Activated CD4-positive, alpha-beta T cell treated with anti-CD3 and anti-CD28 coated beads, Interleukin-2, amount 10 ng/mL, durations not matched to agents 7 days and 5 days (primary cell): ENCODE measurements around the gene SRXN1. TPM values are rescaled to one million over a fixed set of nuclear protein-coding genes. Genes with fewer than 3 reads are reported as not detected.

Experiments
- CTCF ChIA-PET: fragments of 350-600 bp; sonication (Branson Sonifier 250); formaldehyde crosslinking; loops from one replicate; lab custom pipeline; 2021; ENCODE audit warnings: antibody characterized with exemption; lab: Charles Lee
- POLR2A ChIA-PET: fragments of 350-600 bp; sonication (Branson Sonifier 250); formaldehyde crosslinking; loops from one replicate; lab custom pipeline; 2021; ENCODE audit warnings: antibody characterized with exemption; lab: Charles Lee
- DNase-seq: peaks from one replicate; pipeline ENCODE4 v3.0.0-alpha.2; 2020
- H3K27ac Mint-ChIP-seq: one replicate; pipeline ENCODE4 v1.8.0; 2021; ENCODE audit warnings: mild to moderate bottlenecking, moderate library complexity, mixed read lengths
- H3K27me3 Mint-ChIP-seq: one replicate; pipeline ENCODE4 v1.8.0; 2021; ENCODE audit warnings: mixed read lengths
- H3K36me3 Mint-ChIP-seq: one replicate; pipeline ENCODE4 v1.8.0; 2021; ENCODE audit warnings: low read depth, mixed read lengths
- H3K4me1 Mint-ChIP-seq: one replicate; pipeline ENCODE4 v1.8.0; 2021; ENCODE audit warnings: mixed read lengths
- H3K4me3 Mint-ChIP-seq: one replicate; pipeline ENCODE4 v1.8.0; 2021; ENCODE audit warnings: mild to moderate bottlenecking, moderate library complexity, mixed read lengths
- H3K9me3 Mint-ChIP-seq: one replicate; pipeline ENCODE4 v1.8.0; 2021; ENCODE audit warnings: mixed read lengths
- total RNA-seq, 2 experiments: library from RNA; stranded (reverse); gene quantifications; one replicate each; pipeline ENCODE4 v1.2.3, GENCODE V29; 2021

SRXN1 gene
- total RNA-seq, 2 experiments from 2014 or later = 11.5 to 12.9 TPM

DNA sequence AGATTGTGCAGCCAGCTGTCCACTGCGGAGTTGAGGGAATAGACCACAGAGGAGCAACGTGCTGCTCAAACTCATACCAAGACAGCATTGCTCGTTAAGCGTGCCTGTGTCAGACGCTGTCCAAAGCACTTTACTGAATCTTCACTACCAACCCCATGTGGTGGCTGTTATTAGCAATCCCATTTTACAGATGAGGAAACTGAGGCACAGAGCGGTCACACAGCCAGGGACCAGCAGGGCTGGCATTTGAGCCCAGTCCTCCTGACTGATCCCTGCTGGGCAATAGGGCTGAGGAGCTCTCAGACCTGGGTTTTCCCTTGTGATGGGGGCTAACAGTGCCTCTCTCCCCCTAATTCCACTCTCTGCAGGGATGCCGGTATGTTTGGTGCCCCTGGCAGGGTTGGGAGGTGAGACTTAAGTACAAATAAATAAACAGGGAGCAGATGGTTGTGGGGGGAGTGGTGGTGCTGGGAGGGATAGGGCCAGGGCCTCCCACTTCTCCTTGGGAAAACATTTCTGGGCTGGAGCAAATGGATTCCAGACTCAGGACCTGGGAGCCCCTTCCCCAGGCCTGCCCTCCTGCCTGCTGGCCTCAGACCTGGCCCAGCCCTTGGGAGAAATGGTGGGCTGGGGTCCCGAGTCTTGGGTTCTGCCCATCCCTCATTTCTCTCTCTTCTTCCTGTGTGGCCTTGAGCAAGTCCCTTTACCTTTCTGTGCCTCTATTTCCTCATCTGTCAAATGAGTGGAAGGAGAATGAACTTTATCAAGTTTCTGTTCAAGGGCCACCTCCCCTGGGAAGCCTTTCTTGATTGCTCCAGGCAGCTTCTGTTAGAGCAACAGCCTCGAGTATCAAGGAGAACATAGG is 17.7 kb downstream of the SRXN1 start:
- no peak for DNase-seq
- CTCF ChIA-PET = no interaction called here
- peaks cover 11% of the 10 kb centered on the region for H3K27me3 Mint-ChIP-seq
- no peaks in the 10 kb centered on the region for H3K36me3 Mint-ChIP-seq
- H3K27ac Mint-ChIP-seq = no peak overlapping the region
- no peaks in the 10 kb centered on the region for H3K9me3 Mint-ChIP-seq
- H3K4me3 Mint-ChIP-seq = no peak overlapping the region
- no peaks in the 10 kb centered on the region for H3K4me1 Mint-ChIP-seq
- POLR2A ChIA-PET = no interaction called here

DNA sequence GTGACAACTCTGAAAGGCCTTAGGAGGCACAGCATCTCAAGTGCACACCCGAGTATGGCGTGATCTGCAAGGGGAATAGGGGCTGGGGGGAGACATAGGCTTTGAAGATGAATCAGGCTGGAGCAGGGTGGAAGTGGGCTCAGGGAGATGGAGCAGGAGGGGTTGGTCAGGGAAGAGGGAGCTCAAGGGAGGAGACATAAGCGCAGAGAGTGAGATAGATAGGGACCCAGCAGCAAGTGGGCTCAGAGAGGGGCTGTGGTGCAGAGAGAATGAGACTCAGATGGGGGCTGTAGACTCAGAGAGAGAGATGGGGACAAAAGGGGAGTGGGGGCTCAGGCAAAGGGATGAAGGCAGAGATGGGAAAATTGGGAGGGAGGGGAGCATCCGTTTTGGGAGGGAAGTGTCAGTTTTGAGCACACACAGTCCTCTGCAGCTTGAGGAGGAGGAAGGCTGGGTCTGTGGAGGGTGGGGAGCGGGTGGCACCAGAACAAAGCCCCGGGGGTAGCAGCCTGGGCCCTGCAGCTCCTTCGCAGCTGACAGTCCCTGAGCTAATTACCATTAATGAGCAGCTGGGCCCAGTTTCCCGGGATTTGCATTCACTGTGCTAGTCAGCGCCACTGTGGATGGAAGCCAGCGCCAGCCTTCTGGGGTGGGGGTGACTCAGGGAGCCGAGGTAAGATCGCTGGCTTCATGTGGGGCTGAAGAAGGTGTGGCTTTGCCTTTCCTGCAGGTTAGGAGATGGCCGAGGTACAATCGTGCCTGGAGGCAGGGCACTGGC is 18.7 kb downstream of the SRXN1 start:
- Mint-ChIP-seq H3K4me1 (no peaks in the 10 kb centered on the region), H3K27me3 (peaks cover 16% of the 10 kb centered on the region), H3K4me3 (no peak overlapping the region), H3K36me3 (no peaks in the 10 kb centered on the region), H3K9me3 (no peaks in the 10 kb centered on the region), H3K27ac (no peak overlapping the region)
- ChIA-PET CTCF (no interaction called here), POLR2A (no interaction called here)
- DNase-seq = no peak

DNA sequence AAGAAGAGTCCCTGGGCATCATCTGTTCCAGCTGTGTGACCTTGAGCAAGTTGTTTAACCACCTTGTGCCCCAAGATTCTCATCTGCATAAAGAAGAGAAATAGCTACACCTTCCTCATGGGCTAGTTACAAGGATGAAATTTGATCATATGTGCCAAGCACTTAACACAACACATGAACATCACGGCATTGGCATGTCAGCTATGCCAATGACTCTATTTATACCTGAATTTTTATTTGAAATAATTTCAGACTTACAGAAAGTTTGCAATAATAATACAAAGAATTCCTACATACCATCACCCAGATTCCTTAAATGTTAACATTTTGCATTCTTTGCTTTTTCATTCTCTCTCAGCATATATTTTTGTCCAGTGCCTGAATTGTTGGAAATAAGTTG is 21.9 kb downstream of the SRXN1 start:
- CTCF ChIA-PET = interaction anchor here (1.0 to 3.2 kb wide), 2 partner anchors 14 to 71 kb away, joined by 3 to 9 read pairs; no protein-coding TSS in a partner anchor
- Mint-ChIP-seq H3K27ac (no peak overlapping the region), H3K9me3 (no peaks in the 10 kb centered on the region), H3K27me3 (peaks cover 12% of the 10 kb centered on the region), H3K36me3 (no peaks in the 10 kb centered on the region), H3K4me1 (no peaks in the 10 kb centered on the region), H3K4me3 (no peak overlapping the region)
- POLR2A ChIA-PET = no interaction called here
- DNase-seq = no peak

DNA sequence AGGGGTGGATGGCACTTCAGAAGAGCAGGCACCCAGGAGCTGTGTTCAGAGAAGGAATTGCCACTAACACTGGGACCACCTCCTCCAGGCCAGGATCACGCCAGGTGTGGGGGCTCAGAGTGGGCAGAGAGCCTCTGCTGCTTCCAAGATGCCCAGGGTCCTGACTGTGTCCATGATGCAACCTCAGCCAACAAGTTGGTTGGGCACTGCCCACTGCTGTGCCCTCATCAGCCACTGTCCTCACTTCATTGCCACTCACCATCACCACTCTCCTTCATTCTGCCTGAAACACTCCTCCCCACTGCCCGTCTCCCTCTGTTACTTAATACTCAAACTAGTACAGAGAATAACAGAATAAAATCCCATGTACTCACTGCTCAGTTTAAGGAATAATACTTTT is 26.4 kb downstream of the SRXN1 start:
- no peak overlapping the region for H3K4me3 Mint-ChIP-seq
- peaks cover 19% of the 10 kb centered on the region for H3K27me3 Mint-ChIP-seq
- no peak for DNase-seq
- H3K36me3 Mint-ChIP-seq = no peaks in the 10 kb centered on the region
- H3K4me1 Mint-ChIP-seq = no peaks in the 10 kb centered on the region
- H3K9me3 Mint-ChIP-seq = no peaks in the 10 kb centered on the region
- ChIA-PET POLR2A (no interaction called here), CTCF (no interaction called here)
- no peak overlapping the region for H3K27ac Mint-ChIP-seq

DNA sequence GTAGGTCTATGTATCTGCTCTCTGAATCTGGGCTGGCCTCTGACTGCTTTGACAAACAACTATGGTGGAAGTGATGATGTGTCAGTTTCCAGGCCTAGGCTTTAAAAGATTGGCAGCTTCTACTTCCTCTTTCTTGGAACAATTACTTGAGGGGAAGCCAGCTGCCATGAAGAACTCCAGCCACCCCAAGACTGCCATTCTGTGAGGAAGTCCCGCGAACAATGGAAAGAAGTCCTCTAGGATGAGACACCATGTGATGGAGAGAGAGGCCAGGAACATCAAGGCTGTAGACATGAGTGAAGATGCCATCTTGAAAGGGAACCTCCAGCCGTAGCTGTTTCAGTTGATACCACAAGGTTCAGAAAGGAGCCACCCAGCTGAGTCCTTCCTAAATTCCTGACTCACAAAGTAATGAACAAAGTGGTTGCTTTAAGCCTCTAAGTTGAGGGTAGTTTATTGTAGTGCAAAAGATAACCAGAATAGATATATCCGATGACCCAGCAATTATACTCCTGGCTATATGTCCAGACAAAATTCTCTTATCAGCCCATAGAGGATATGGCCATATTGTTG is 27.6 kb downstream of the SRXN1 start:
- ChIA-PET POLR2A (no interaction called here), CTCF (interaction anchor here (0.5 to 1.5 kb wide), 2 partner anchors 20 to 1226 kb away, joined by 3 to 5 read pairs; no protein-coding TSS in a partner anchor)
- H3K36me3 Mint-ChIP-seq = no peaks in the 10 kb centered on the region
- no peak overlapping the region for H3K4me3 Mint-ChIP-seq
- H3K4me1 Mint-ChIP-seq = no peaks in the 10 kb centered on the region
- DNase-seq = no peak
- no peaks in the 10 kb centered on the region for H3K9me3 Mint-ChIP-seq
- peaks cover 19% of the 10 kb centered on the region for H3K27me3 Mint-ChIP-seq
- no peak overlapping the region for H3K27ac Mint-ChIP-seq

DNA sequence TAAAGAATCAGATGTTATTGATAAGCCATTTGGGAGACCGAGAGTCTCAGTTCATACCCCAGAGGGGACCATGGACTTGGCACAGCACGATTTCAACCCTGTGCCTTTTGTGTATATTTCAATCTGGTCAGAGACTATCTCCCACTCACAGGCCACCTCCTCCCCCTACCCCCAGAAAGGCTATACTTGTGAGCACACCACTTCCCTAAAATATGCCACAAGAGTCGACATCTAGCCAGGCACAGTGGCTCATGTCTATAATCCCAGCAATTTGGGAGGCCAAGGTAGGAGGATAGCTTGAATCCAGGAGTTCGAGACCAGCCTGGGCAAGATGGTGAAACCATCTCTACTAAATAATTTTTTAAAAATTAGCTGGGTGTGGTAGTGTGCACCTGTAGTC is 29.3 kb downstream of the SRXN1 start:
- CTCF ChIA-PET = interaction anchor here (1.5 kb wide), 1 partner anchor 22 kb away, joined by 5 read pairs; no protein-coding TSS in a partner anchor
- POLR2A ChIA-PET = no interaction called here
- no peaks in the 10 kb centered on the region for H3K9me3 Mint-ChIP-seq
- H3K4me1 Mint-ChIP-seq = no peaks in the 10 kb centered on the region
- H3K27ac Mint-ChIP-seq = no peak overlapping the region
- peaks cover 15% of the 10 kb centered on the region for H3K27me3 Mint-ChIP-seq
- no peak overlapping the region for H3K4me3 Mint-ChIP-seq
- DNase-seq = no peak
- H3K36me3 Mint-ChIP-seq = no peaks in the 10 kb centered on the region

DNA sequence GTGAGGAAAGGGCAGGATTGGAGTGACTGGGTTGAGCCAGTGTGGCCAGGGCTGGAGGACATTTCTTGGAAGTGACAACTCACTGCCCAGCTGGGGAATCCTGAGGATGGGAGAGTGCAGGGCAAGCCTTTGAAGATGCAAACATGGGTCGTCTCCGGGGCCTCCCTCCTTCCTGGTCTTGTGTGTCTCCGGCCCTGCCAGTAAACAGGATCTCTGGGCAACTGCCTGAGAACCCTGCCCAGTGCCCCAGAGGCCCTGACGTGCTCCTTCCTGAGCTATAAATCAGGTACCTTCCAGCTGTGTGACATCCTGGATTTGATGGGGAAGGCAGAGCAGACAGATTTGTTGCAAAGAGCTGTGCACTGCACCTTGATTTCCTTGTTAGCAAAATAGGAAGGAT is 30.0 kb downstream of the SRXN1 start:
- Mint-ChIP-seq H3K36me3 (no peaks in the 10 kb centered on the region), H3K27me3 (peaks cover 21% of the 10 kb centered on the region), H3K9me3 (peaks cover 1% of the 10 kb centered on the region), H3K27ac (no peak overlapping the region), H3K4me1 (no peaks in the 10 kb centered on the region), H3K4me3 (no peak overlapping the region)
- CTCF ChIA-PET = no interaction called here
- POLR2A ChIA-PET = no interaction called here
- DNase-seq = no peak

DNA sequence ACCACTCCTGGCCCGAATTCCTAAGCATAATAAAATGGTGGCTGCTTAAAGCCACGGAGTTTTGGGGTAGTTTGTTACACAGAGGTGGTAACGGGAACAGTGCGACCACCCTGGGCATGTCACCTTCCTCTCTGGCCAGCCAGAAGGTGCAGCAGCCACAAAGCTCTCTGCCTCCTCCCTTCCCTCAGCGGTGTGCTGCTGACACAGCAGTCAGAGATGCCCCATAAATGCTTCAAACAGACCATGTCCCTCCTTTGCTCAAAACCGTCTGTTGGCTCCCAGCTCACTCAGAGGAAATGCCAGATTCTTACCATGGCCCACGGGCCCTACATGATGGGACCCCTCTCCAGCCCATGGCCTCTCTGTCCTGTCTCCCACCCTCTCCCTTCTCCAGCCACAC is 30.8 kb downstream of the SRXN1 start:
- Mint-ChIP-seq H3K4me3 (no peak overlapping the region), H3K27ac (no peak overlapping the region), H3K36me3 (no peaks in the 10 kb centered on the region), H3K4me1 (no peaks in the 10 kb centered on the region), H3K27me3 (peaks cover 24% of the 10 kb centered on the region), H3K9me3 (peaks cover 4% of the 10 kb centered on the region)
- ChIA-PET POLR2A (no interaction called here), CTCF (no interaction called here)
- DNase-seq = no peak

DNA sequence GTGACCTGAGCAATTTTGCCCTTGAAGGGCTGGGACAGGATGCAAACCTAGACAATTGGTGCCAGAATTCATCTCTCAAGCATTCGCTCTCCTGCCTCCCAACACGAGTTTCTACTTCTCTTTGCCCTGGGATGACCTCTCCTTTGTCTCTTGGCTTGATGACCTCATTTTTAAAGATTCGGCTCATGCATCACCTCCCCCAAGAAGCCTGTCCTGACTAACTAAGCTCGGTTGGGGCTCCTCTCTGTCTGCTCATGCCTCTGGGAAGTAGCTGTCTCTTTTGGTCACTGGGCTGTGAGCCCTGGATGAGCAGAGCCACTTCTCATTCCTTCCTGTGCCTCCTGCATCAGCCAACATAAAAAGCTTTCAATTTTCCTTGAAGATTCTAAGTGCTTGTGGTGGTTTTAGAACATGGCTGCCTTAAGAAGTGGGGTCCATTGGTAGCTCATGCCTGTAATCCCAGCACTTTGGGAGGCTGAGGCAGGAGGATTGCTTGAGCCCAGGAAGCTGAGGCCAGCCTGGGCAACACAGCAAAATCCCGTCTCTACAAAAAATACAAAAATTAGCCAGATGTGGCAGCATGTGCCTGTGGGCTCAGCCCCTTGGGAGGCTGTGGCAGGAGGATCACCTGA is 31.8 kb downstream of the SRXN1 start:
- CTCF ChIA-PET = interaction anchor here (0.6 to 0.8 kb wide), 2 partner anchors 9 to 301 kb away, joined by 3 to 5 read pairs; no protein-coding TSS in a partner anchor
- peaks cover 4% of the 10 kb centered on the region for H3K9me3 Mint-ChIP-seq
- H3K36me3 Mint-ChIP-seq = no peaks in the 10 kb centered on the region
- H3K4me3 Mint-ChIP-seq = no peak overlapping the region
- DNase-seq = no peak
- POLR2A ChIA-PET = no interaction called here
- no peak overlapping the region for H3K27ac Mint-ChIP-seq
- no peaks in the 10 kb centered on the region for H3K4me1 Mint-ChIP-seq
- peaks cover 23% of the 10 kb centered on the region for H3K27me3 Mint-ChIP-seq

DNA sequence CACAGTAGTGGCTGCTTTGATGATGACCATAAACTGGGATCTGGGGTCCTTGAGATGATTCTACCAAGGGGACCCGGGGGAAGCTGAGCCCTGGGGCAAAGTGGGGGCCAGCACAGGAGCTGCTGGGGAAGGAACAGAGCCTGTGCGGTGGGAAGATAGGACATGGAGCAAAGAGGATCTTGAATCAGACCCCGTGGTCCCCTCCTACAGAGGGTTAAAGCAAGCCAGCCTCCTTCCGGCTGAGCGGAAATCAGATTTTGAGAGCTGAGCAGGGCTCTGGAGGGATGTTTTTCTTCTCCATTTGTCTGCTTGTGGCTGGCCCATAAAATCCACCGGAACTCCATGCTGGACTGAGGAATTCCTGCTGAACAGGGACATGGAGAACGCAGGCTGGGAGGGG is 32.8 kb downstream of the SRXN1 start:
- Mint-ChIP-seq H3K27ac (no peak overlapping the region), H3K36me3 (no peaks in the 10 kb centered on the region), H3K4me3 (no peak overlapping the region), H3K27me3 (peaks cover 17% of the 10 kb centered on the region), H3K4me1 (no peaks in the 10 kb centered on the region), H3K9me3 (peaks cover 4% of the 10 kb centered on the region)
- DNase-seq = no peak
- POLR2A ChIA-PET = no interaction called here
- CTCF ChIA-PET = no interaction called here

DNA sequence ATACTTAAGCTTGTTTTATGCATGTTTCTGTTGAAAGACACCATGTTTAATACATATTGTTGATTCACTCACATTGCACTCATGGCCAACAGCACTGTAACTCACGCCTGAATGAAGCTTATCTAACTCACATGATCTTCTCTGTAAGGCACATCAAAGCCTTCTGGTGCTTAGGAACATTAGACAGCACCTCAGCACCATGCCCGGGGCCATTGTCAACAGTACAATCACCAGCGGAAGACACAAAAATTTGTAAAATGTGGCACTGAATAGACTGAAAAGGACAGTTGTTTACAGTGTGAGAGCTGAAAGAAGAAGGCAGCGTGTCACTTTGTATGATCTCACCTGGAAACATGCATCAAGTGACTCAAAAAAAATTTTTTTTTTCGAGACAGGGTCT is 34.0 kb downstream of the SRXN1 start:
- Mint-ChIP-seq H3K36me3 (no peaks in the 10 kb centered on the region), H3K4me1 (no peaks in the 10 kb centered on the region), H3K27me3 (peaks cover 18% of the 10 kb centered on the region), H3K27ac (no peak overlapping the region), H3K4me3 (no peak overlapping the region), H3K9me3 (peaks cover 4% of the 10 kb centered on the region)
- ChIA-PET POLR2A (no interaction called here), CTCF (no interaction called here)
- no peak for DNase-seq

DNA sequence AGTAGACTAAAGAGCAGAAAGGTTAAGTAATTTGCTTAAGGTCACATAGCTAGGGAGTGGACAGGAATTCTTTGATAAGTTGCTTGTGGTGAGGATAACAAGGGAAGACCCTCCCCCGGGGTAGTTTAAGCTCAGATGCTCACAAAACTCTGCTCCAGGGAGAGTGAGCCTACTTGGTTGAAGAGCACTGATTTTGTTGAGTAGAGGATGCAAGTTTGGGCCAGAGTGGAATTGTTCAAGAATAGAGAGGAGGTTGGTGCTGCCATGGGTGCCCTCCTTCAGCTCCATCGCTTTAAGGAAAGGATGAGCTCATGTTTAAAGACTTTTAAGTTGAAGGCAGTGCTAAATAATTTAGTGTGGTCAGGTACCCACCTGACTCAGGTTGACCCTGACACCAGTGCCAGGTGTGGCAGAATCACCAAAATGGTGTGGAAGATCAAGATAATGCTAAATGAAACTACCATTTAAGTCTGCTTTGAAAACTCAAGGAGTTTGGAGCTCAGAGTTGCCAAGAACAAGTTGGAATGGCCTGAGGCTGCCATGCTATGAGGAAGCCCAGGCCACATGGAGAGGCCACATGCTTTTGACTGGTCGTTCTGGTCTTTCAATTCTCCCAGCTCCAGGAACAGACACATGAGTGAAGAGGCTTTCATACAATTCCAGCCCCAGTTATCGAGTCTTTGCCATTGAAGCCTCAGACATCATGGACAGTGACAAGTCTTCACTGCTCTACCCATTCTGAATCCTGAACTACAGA is 34.9 kb downstream of the SRXN1 start:
- Mint-ChIP-seq H3K27ac (no peak overlapping the region), H3K36me3 (no peaks in the 10 kb centered on the region), H3K4me3 (no peak overlapping the region), H3K4me1 (no peaks in the 10 kb centered on the region), H3K27me3 (peaks cover 25% of the 10 kb centered on the region), H3K9me3 (peaks cover 4% of the 10 kb centered on the region)
- ChIA-PET POLR2A (interaction anchor here (0.7 kb wide), 1 partner anchor 23 kb away, joined by 3 read pairs; no protein-coding TSS in a partner anchor), CTCF (interaction anchor here (0.7 to 1.8 kb wide), 3 partner anchors 15 to 28 kb away, joined by 3 to 6 read pairs (median 3); no protein-coding TSS in a partner anchor)
- DNase-seq = no peak
